GM18502 (cell line): ENCODE results near the gene HPGDS.
"Not testable (repeated sequence)": the region's sequence is repeated elsewhere in the genome, so short reads cannot be mapped to it uniquely, and the experiment has no call there.

ENCODE experiments used
- ATAC-seq: cut with Tn5 transposase; IDR thresholded peaks from one replicate; pipeline ENCODE4 v1.9.1; 2021; ENCODE audit warnings: mild to moderate bottlenecking; ENCODE audit not compliant: unreplicated experiment, poor library complexity

The HPGDS gene

GRCh38 chr4:94358101-94358500, 15.5 kb upstream of the HPGDS start:
- ATAC-seq: no peak

DNA sequence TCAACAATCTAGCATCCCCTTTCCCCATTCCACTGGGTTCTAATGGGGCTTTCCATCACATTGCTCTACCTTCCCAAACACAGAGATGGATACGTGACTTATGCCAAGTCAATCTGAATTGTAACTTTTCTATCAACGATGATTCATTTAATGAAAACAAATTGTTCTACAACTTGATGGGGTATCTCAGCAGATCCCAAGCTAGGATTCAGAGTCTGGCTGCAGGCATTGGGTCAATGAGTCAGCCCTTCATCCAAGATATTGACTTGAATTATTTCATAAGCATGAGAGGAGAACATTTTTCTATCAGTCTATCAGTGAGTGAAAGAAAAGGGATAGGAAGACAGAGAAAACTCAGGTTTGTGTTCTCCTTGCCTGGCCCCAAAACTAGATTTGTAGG, 15.0 kb upstream of the HPGDS start:
- no peak for ATAC-seq

DNA sequence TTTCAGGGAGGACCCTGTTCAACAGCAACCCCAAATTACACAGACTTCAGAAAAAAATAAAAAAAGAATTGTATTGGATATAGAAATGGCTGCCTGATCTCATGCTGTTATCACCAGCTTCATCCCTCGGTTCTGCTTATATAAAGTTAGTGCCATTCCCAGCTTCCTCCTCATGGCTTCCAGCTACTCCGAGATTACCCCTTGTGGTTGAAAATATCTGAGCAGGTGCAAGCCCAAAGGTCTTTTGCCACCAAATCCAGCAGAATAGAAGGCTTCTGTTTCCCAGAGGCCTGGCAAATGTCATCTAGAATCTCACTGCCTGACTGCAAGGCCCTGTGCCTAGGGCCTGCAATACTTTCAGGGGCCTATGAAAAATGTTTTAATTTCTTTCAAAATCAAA, 13.8 kb upstream of the HPGDS start:
- no peak for ATAC-seq

DNA sequence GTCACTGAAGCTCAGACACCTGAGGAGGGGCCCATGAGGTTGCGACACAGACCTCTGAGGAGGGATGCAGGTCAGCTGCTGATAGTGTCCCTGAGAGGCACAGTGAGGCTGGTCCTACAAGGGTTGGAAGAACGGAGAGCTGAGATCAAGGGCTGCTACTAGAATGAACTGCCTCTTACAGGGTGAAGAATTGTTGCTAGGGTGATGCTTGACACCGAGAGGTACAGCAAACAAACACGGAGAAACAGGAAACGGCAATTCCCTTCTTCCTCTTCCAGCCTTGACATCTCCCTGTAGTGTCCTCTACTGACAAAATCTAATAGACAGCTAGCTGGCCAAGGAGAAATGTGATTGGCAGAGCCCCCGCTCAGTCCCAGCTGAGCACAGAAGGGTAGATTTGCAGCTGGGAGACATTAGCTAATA, 11.8 kb upstream of the HPGDS start:
- no peak for ATAC-seq

DNA sequence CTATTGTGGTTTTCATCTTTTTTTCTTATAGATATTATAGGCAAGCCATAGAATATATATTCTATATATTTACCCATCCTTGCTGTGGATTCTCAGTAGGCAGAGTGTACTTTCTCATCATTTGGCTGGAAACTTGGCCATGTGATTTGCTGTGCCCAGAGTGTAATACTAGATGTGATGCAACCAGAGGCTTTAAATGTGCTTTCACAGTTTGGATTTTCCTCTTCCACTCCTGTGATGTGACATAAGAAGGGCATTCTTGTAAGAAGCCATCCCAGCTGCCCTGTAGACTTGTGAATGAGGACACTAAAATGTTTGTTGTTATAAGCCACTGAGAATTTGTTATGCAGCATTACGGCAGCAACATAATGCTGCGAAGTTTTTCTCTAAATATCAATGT, 10.4 kb upstream of the HPGDS start:
- ATAC-seq: no peak

GRCh38 chr4:94352163-94352562, 9.5 kb upstream of the HPGDS start:
- no peak for ATAC-seq

GRCh38 chr4:94351319-94351718, 8.7 kb upstream of the HPGDS start:
- no peak for ATAC-seq

GRCh38 chr4:94350095-94350494, 7.5 kb upstream of the HPGDS start:
- ATAC-seq: no peak

- ATAC-seq: no peak
Observed at GRCh38 chr4:94349193-94349592, 6.6 kb upstream of the HPGDS start.

DNA sequence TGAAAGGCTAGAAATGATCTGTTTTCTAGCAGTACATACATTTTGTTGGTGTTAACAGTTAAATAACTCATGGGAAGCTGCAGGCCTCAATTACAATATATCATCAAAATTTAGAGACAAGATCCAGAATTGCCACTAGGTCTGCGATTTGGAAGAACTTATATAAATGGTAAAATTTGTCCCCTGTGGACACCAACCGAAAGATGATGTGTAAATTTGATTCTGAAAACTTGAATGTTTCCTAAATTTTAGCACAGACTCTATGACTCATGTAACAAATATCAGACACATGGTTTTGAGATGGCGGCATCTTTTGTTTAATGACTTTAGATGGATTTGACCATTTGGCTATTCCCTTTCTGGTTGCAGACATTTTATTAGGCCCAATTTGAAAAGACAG, 6.0 kb upstream of the HPGDS start:
- no peak for ATAC-seq

GRCh38 chr4:94346541-94346940, 3.9 kb upstream of the HPGDS start:
- ATAC-seq: no peak

DNA sequence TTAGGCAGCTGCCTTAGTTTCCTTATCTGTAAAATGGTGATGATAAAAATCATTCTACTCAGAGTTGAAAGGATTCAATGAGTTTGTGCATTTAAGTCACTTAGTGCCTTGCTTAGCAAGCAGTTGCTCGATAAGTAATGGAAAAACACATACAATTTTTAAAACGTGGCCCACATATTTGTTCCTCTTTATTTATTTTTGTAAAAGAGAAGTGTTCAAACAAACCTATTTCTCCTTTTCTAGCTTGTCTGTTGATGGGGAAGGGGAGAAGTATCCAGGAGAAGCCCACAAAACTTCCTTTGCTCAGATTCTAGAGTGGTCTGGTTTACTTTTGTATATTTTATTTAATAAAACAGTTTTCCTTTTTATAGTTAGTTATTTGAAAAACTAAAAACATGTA, 3.3 kb upstream of the HPGDS start:
- no peak for ATAC-seq

- no peak for ATAC-seq
Observed at GRCh38 chr4:94345266-94345665, 2.6 kb upstream of the HPGDS start.

GRCh38 chr4:94344457-94344856, 1.8 kb upstream of the HPGDS start:
- no peak for ATAC-seq

DNA sequence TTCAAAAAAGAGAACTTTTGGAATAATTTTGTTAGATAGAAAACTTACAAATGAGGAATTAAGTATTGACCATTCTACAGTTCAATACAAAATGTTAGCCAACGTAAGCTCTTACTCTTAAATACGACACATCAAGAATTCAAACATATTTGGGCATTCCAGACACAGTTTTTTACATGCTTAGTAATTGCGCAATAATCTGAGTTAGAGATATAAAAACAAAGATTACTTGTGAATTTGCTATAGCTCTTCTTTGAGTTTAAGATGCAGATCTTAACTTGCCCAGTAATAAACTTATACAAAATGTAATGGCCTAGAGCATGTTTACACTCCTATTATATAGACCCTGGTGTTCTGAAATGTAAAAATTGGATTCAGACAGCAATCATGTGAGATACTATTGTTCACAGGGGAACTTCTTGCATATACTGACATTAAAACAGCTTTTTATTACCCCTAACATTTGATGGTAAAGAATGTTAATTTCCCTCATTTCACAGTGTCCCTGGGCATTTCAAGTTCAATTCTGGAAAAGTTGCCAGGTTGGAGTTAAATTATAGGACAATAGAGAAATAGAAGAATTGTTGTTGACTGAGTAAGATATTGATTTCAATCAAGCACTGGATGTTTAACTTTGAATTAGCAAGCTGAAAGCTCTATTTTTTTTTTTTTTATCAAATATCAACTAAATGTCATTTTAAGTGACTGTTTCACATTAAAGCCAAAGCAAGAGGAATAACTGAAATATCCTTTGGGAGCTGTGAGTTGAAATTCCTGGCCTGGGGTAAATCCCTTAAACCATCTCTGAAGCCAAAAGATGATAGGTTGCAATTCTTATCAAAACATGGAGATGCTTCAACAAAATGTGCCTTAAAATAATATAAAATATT, 910 bp downstream of the HPGDS start:
- no peak for ATAC-seq

DNA sequence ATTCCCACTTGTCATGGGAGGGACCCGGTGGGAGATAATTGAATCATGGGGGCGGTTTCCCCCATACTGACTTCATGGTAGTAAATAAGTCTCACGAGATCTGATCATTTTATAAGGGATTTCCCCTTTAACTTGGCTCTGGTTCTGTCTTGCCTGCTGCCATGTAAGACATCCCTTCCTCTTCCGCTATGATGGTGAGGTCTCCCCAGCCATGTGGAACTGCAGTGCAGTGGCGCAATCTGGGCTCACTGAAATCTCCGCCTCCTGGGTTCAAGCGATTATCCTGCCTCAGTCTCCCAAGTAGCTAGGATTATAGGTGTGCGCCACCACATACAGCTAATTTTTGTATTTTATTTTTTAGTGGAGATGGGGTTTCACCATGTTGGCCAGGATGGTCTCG, 2.9 kb downstream of the HPGDS start:
- no peak for ATAC-seq

GRCh38 chr4:94338681-94339351, 3.8 kb downstream of the HPGDS start:
- ATAC-seq: peak; percentile 89

DNA sequence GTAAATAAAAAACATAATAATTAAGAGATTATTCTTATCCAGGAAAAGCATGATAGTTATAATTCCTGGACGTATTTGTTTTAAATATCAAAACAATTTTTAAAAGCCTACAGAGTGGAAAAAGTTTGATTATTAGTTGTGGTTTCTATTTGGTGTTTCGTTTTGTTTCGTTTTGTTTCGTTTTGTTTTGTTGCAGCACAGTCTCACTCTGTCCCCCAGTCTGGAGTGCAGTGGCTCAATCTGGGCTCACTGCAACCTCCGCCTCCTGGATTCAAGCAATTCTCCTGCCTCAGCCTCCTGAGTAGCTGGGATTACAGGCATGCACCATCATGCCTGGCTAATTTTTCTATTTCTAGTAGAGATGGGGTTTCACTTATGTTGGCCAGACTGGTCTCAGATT, 5.8 kb downstream of the HPGDS start:
- not testable (repeated sequence) for ATAC-seq

DNA sequence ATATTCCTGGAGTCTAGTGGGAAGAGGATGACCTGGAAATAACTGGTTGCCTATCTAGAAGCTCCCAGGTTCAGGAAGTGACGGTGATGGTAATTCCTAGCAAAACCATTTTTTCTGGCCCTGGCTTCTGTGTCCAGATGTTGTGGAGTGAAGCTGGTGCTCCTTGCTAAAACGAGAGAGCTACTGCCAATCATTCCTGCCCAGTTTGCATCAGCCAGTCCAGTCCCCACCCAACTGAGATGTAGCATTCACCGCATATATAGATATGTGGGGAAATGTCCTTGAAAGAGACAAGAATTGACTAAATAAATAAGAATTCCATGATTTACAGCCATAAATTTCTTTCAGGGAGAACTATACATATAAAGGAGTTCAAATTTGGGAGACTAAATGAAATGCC, 6.3 kb downstream of the HPGDS start:
- no peak for ATAC-seq

DNA sequence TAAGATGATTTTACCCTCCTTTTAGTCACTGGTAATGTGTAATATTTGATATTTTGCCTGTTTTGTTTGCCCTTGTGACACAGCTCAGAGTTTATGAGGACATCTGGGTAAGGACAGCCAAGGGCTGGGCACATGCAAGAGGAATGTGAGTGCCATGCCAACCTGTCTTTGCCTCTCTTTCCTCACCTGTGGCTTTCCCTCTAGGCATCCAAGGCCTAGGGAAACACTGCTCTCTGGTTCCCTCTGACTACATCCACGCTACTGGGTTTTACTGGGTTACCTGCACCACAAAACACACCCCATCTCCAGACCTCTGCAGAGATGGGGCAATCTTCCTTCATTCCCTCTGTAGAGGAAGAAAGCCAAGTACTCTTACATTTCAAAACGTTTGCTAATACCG, 7.7 kb downstream of the HPGDS start:
- no peak for ATAC-seq

DNA sequence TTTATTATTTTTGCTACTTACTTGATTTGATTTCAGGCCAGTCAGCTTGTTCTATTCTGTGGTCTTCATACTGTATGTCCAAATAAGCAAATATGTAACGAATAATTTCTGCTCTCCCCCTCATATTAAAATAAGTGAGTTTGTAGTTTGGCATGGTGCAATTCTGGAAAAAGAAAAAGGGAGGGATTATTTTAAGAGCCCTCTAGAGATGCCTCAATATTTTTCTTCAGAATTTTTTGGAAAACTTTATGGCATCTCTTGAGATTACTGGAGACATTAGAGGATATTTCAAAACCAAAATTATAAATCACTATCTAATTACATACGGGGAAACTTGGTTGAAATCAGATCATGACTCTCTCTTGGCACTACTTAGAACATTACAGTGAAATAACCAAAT, 8.2 kb downstream of the HPGDS start:
- no peak for ATAC-seq

DNA sequence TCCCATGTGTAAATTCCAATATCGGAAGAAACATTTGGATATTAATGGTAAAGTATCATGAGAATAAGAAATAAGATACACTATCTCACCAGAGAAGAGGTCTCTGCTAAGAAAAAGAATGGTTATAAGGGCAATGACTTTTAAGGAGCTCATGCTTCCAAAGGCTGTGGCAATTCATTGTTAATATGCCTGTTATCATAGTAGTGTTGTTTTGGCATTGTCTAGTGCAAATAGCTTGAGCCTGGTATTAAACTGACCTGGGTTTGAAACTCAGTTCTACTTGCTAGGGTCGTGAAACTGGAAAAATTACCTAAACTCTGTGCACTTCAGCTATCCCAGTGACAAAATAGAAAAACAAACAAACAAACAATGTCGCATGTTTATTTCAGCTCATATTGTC, 8.8 kb downstream of the HPGDS start:
- no peak for ATAC-seq
